K562 (cell line): ENCODE data around the gene AP2S1. TPM values are rescaled to one million over a fixed set of nuclear protein-coding genes. Genes with fewer than 3 reads are reported as not detected.

ENCODE experiments used
- ATAC-seq: fragments of 200-7000 bp; cut with Tn5 transposase; 3 replicates; pipeline ENCODE4 v1.9.1; 2020; ENCODE audit warnings: moderate library complexity
- BruUV-seq: library from RNA; stranded (reverse); fragments of 400-500 nt; replicated peaks from 2 replicates; lab custom pipeline; 2021; lab: Mats Ljungman, UMichigan
- CTCF ChIA-PET: fragments of 300-600 bp; formaldehyde crosslinking; extraction: SDS; loops from one replicate; lab custom pipeline; 2021; ENCODE audit warnings: low intra/inter-chr PET ratio; lab: Yijun Ruan, JAX
- POLR2A ChIA-PET: fragments of 300-600, 350-650 bp; sonication (Branson Sonifier 250); formaldehyde crosslinking; extraction: SDS; loops from one replicate; lab custom pipeline; 2021; ENCODE audit warnings: antibody characterized with exemption, inconsistent platforms; lab: Yijun Ruan, JAX
- DNase-seq, 4 experiments: peaks; one replicate each; pipeline versions ENCODE4 v3.0.0 to v3.0.0-alpha.2; 2011 to 2018; ENCODE audit warnings: low spot score in 3 of 4, mixed read lengths in 3 of 4; ENCODE audit errors: extremely low read depth in 1 of 4
- FAIRE-seq: peaks from 2 replicates; lab custom pipeline; 2011; peaks lifted over from hg19 to GRCh38; lab: Jason Lieb, UNC
- H2AFZ ChIP-seq: 2 replicates; pipeline ENCODE4 v1.6.0; 2011; ENCODE audit warnings: low read depth, low read length, control low read depth, inconsistent platforms
- H3K27ac ChIP-seq: fragments of 200-600 bp; 3 replicates; pipeline ENCODE4 v1.8.0; 2011; ENCODE audit warnings: low read depth, mild to moderate bottlenecking, control low read depth, inconsistent platforms, low read length, moderate library complexity, mixed read lengths; ENCODE audit errors: extremely low read depth
- H3K27me3 ChIP-seq, 2 experiments: fragments of 300-600 bp in 1 of 2; 2 replicates in 1 of 2; 3 replicates in 1 of 2; pipeline versions ENCODE4 v1.6.0 to v1.8.0; 2011; ENCODE audit warnings: inconsistent platforms in 2 of 2, low read length in 2 of 2, mild to moderate bottlenecking in 1 of 2, mixed read lengths in 1 of 2, moderate library complexity in 1 of 2; ENCODE audit not compliant: control insufficient read depth in 2 of 2, insufficient read depth in 2 of 2
- H3K36me3 ChIP-seq: fragments of 300-600 bp; 3 replicates; pipeline ENCODE4 v1.8.0; 2011; ENCODE audit warnings: mild to moderate bottlenecking, low read length, inconsistent platforms; ENCODE audit not compliant: control insufficient read depth, insufficient read depth
- H3K4me1 ChIP-seq, 2 experiments: fragments of 200-600 bp in 1 of 2; replicated peaks in 1 of 2; 2 replicates in 1 of 2; 3 replicates in 1 of 2; pipeline versions ENCODE4 v1.5.1 to v1.8.0; 2011; ENCODE audit warnings: inconsistent platforms in 2 of 2, low read length in 2 of 2, mild to moderate bottlenecking in 1 of 2, mixed read lengths in 1 of 2, moderate library complexity in 1 of 2; ENCODE audit not compliant: control insufficient read depth in 2 of 2, insufficient read depth in 2 of 2
- H3K4me2 ChIP-seq: 2 replicates; pipeline ENCODE4 v1.6.1; 2011; ENCODE audit warnings: low read length, control low read depth, inconsistent platforms, mixed read lengths; ENCODE audit not compliant: insufficient read depth
- H3K4me3 ChIP-seq: fragments of 200-600 bp; sonication (generic), shearing (Covaris generic); 2 replicates; pipeline ENCODE4 v1.5.1; 2016; ENCODE audit warnings: control low read depth, inconsistent platforms
- H3K79me2 ChIP-seq: fragments of 200-600 bp; 3 replicates; pipeline ENCODE4 v1.8.0; 2011; ENCODE audit warnings: low read length, inconsistent platforms; ENCODE audit not compliant: control insufficient read depth, insufficient read depth
- H3K9ac ChIP-seq, 2 experiments: 2 replicates each; pipeline versions ENCODE4 v1.6.0 to v1.6.1; 2011; ENCODE audit warnings: low read depth in 2 of 2, low read length in 2 of 2, control low read depth in 1 of 2, inconsistent platforms in 1 of 2, mild to moderate bottlenecking in 1 of 2, mixed read lengths in 1 of 2; ENCODE audit not compliant: insufficient read depth in 1 of 2
- H3K9me1 ChIP-seq: one replicate; pipeline ENCODE4 v1.6.0; 2011; ENCODE audit warnings: inconsistent platforms, mild to moderate bottlenecking, low read length, moderate library complexity; ENCODE audit not compliant: control insufficient read depth, insufficient read depth
- H3K9me3 ChIP-seq: replicated peaks from 2 replicates; pipeline ENCODE4 v1.5.1; 2011; ENCODE audit warnings: low read depth, low read length, inconsistent platforms; ENCODE audit not compliant: control insufficient read depth, insufficient read depth
- H4K20me1 ChIP-seq: replicated peaks from 2 replicates; pipeline ENCODE4 v1.6.1; 2011; ENCODE audit warnings: low read length, inconsistent platforms, mixed read lengths; ENCODE audit not compliant: control insufficient read depth, insufficient read depth
- BRD4 ChIP-seq: fragments of 200-600 bp; sonication (generic); IDR thresholded peaks from 2 replicates; pipeline ENCODE4 v1.6.1; 2017; ENCODE audit warnings: inconsistent platforms
- CHCHD3 ChIP-seq: fragments of 250-450 bp; sonication (Bioruptor Pico); IDR thresholded peaks from 2 replicates; pipeline ENCODE4 v2.1.2; 2022; ENCODE audit warnings: mild to moderate bottlenecking
- CXXC5 ChIP-seq: fragments of 250-450 bp; sonication (Bioruptor Pico); IDR thresholded peaks from 2 replicates; pipeline ENCODE4 v1.8.0; 2022; ENCODE audit warnings: inconsistent platforms, mild to moderate bottlenecking, moderate library complexity
- FOXJ2 ChIP-seq: fragments of 200-800 bp; sonication (Bioruptor generic); IDR thresholded peaks from 2 replicates; pipeline ENCODE4 v1.6.1; 2016; ENCODE audit warnings: missing genetic modification characterization, missing compliant biosample characterization
- FOXJ3 ChIP-seq: sonication (generic); formaldehyde crosslinking; IDR thresholded peaks from 2 replicates; pipeline ENCODE4 v1.4.0; 2020; ENCODE audit warnings: mild to moderate bottlenecking, missing genetic modification reagents
- NCOA6 ChIP-seq: fragments of 450-650 bp; IDR thresholded peaks from 2 replicates; pipeline ENCODE4 v1.6.1; 2017; ENCODE audit warnings: mild to moderate bottlenecking
- NFYB ChIP-seq: IDR thresholded peaks from 2 replicates; pipeline ENCODE4 v1.6.1; 2011; ENCODE audit warnings: mild to moderate bottlenecking, moderate library complexity; ENCODE audit not compliant: insufficient read length; ENCODE audit errors: extremely low read depth
- PTBP1 ChIP-seq: fragments of 200-400 bp; formaldehyde crosslinking; IDR thresholded peaks from 2 replicates; pipeline ENCODE4 v1.6.1; 2017; ENCODE audit warnings: low read depth, low read length
- TBP ChIP-seq: optimal IDR thresholded peaks from 2 replicates; pipeline ENCODE3; 2011; ENCODE audit warnings: low read depth, low read length, improper control_type of control experiment
- USF1 ChIP-seq: sonication (generic); formaldehyde crosslinking; IDR thresholded peaks from 2 replicates; pipeline ENCODE4 v1.9.0; 2022; ENCODE audit warnings: mild to moderate bottlenecking, missing genetic modification reagents
- ZC3H4 ChIP-seq: sonication (generic); formaldehyde crosslinking; IDR thresholded peaks from 2 replicates; pipeline ENCODE4 v1.9.0; 2021; ENCODE audit warnings: missing genetic modification reagents, borderline replicate concordance
- ZC3H8 ChIP-seq: fragments of 450-650 bp; IDR thresholded peaks from 2 replicates; pipeline ENCODE4 v1.6.1; 2017
- ZNF3 ChIP-seq: fragments of 250-450 bp; sonication (Bioruptor Pico); IDR thresholded peaks from 2 replicates; pipeline ENCODE4 v1.5.0; 2021; ENCODE audit warnings: mild to moderate bottlenecking, moderate library complexity
- ZNF407 ChIP-seq: fragments of 450-650 bp; IDR thresholded peaks from 2 replicates; pipeline ENCODE4 v1.6.1; 2016; ENCODE audit warnings: low read depth
- ZNF431 ChIP-seq: sonication (generic); formaldehyde crosslinking; IDR thresholded peaks from 2 replicates; pipeline ENCODE4 v1.8.0; 2022; ENCODE audit warnings: mild to moderate bottlenecking, missing genetic modification reagents
- ZNF436 ChIP-seq: fragments of 250-450, 450-650 bp; sonication (Bioruptor Pico); formaldehyde crosslinking; IDR thresholded peaks from 2 replicates; pipeline ENCODE4 v1.7.0; 2020; ENCODE audit warnings: mild to moderate bottlenecking
- ZZZ3 ChIP-seq: fragments of 450-650 bp; IDR thresholded peaks from 2 replicates; pipeline ENCODE4 v1.6.1; 2016; ENCODE audit warnings: antibody characterized with exemption, mild to moderate bottlenecking, moderate library complexity
- WGBS: fragments of 100-300 bp; shearing (Covaris generic); methylation state at CpG from one replicate; pipeline ENCODE4 v1.1.6; 2016; ENCODE audit warnings: low coverage, mixed read lengths; ENCODE audit not compliant: insufficient coverage; ENCODE audit errors: missing lambda C conversion rate; 5-methylcytosine and 5-hydroxymethylcytosine counted together
- in situ Hi-C: fragments of 300-500 bp; cut with MboI; formaldehyde crosslinking; loops from 4 replicates; pipeline ENCODE4 v1.15.0; 2018; ENCODE audit warnings: inconsistent platforms, mixed read lengths
- intact Hi-C: fragments of 100-400 bp; cut with micrococcal nuclease; formaldehyde crosslinking; loops from 2 replicates; pipeline ENCODE4 v1.14.2; 2022
- polyA plus RNA-seq, 8 experiments: library from polyadenylated mRNA; depleted of rRNA in 4 of 8; stranded (reverse) in 5 of 8; unstranded in 3 of 8; fragments of >200 nt; fragmentation: Nextera tagmentation in 2 of 8; fragmentation: Illumina TruSeq in 1 of 8; extraction: Ambion mirVana in 2 of 8; extraction: Trizol in 1 of 8; gene quantifications; 2 replicates each; pipeline versions ENCODE4 v1.2.1 to v1.2.3, GENCODE V29; 2011 to 2014; ENCODE audit warnings: inconsistent platforms in 1 of 8, missing spikeins in 1 of 8
- total RNA-seq, 7 experiments: library from RNA; depleted of rRNA in 6 of 7; stranded (reverse); fragments of >200 nt in 6 of 7; fragmentation: Illumina TruSeq in 2 of 7; extraction: Trizol in 2 of 7; gene quantifications; 2 replicates each; pipeline versions ENCODE4 v1.2.1 to v1.2.3, GENCODE V29; 2011 to 2021; ENCODE audit warnings: low replicate concordance in 1 of 7

AP2S1 gene
- total and polyA plus RNA-seq, 9 of the 15 experiments (the other 6 are each of a cell fraction or from before 2014, with no cell fraction given) = 32.4 to 294 (median 136) TPM

GRCh38 chr19:46844067-46844489 is 6.6 kb downstream of the AP2S1 start:
- DNase-seq (peak; percentile 45 to 84 (median 60)), FAIRE-seq (peak; percentile 82), ATAC-seq (peak; percentile 73)
- CTCF ChIA-PET = no interaction called here
- no TSS peak for BruUV-seq
- H2AFZ ChIP-seq = no peak overlapping the region
- 0 out of 2 replicates have a peak, but pooled peaks cover 4% of the 10 kb centered on the region for H4K20me1 ChIP-seq
- in situ Hi-C loops (loop anchor here (5.0 kb wide), 1 partner anchor 77 kb away; no protein-coding TSS in a partner anchor), intact Hi-C loops (no loop called here)
- no peak overlapping the region for H3K4me3 ChIP-seq
- H3K27ac ChIP-seq = peak overlapping the region; percentile 51; the same call in 2 of the 3 replicates
- 4% methylated on average over 8 of the region's 9 CpGs for WGBS
- peak overlapping the region in 1 of 2 experiments; percentile 61; a peak in 1 of 4 replicates for H3K9ac ChIP-seq
- POLR2A ChIA-PET = interaction anchor here (0.7 to 1.7 kb wide), 8 partner anchors 12 to 74 kb away, joined by 3 to 7 read pairs (median 4); partner anchors contain the start of gene SLC1A5
- H3K27me3 ChIP-seq = no peaks in the 10 kb centered on the region
- peaks cover 42 to 61% of the 10 kb centered on the region in 2 experiments for H3K4me1 ChIP-seq
- H3K79me2 ChIP-seq = peaks cover 47% of the 10 kb centered on the region
- H3K9me1 ChIP-seq = peaks cover 3% of the 10 kb centered on the region
- peak overlapping the region; percentile 45 for H3K4me2 ChIP-seq
- no peaks in the 10 kb centered on the region for H3K9me3 ChIP-seq
- H3K36me3 ChIP-seq = peaks cover 65% of the 10 kb centered on the region
- TF ChIP-seq USF1 (CRISPR knock-in tag) (no peak), TBP (no peak), ZNF436 (CRISPR knock-in tag) (no peak), FOXJ2 (tag) (no peak), CHCHD3 (CRISPR knock-in tag) (no peak), FOXJ3 (CRISPR knock-in tag) (no peak), NCOA6 (no peak), ZNF431 (CRISPR knock-in tag) (no peak), BRD4 (no peak), ZC3H8 (no peak), ZNF3 (no peak), ZC3H4 (CRISPR knock-in tag) (no peak), ZZZ3 (no peak), NFYB (no peak), PTBP1 (no peak), ZNF407 (no peak), CXXC5 (CRISPR knock-in tag) (peak; percentile 72)
